HEK293 (cell line): Measurements from ENCODE around the gene KCNC4.

Experiments
- CTCF ChIA-PET: fragments of 350-600 bp; formaldehyde crosslinking; extraction: SDS; loops from one replicate; lab custom pipeline; 2021; ENCODE audit warnings: antibody characterized with exemption; lab: Yijun Ruan, JAX
- POLR2A ChIA-PET: fragments of 300-600 bp; formaldehyde crosslinking; extraction: SDS; loops from one replicate; lab custom pipeline; 2020; ENCODE audit warnings: antibody characterized with exemption, inconsistent platforms; lab: Yijun Ruan, JAX
- H3K27ac ChIP-seq: fragments of 200-500 bp; sonication (Bioruptor generic); 2 replicates; pipeline ENCODE4 v1.5.1; 2014; ENCODE audit warnings: low read depth, low read length, control low read depth, inconsistent platforms; ENCODE audit errors: extremely low read depth
- H3K36me3 ChIP-seq, 2 experiments: fragments of 200-500 bp in 1 of 2; sonication (Bioruptor generic) in 1 of 2; 1 replicate in 1 of 2; 2 replicates in 1 of 2; pipeline ENCODE4 v1.5.1; 2014 to 2017; ENCODE audit warnings: inconsistent platforms in 2 of 2, low read length in 2 of 2; ENCODE audit not compliant: control insufficient read depth in 2 of 2, insufficient read depth in 1 of 2
- H3K4me1 ChIP-seq: fragments of 200-500 bp; sonication (Bioruptor generic); 2 replicates; pipeline ENCODE4 v1.5.1; 2014; ENCODE audit warnings: mild to moderate bottlenecking, low read length, inconsistent platforms; ENCODE audit not compliant: control insufficient read depth, insufficient read depth
- H3K4me3 ChIP-seq: 2 replicates; pipeline ENCODE4 v1.5.1; 2011; ENCODE audit warnings: low read depth, mild to moderate bottlenecking, control low read depth, low read length, moderate library complexity
- H3K9me3 ChIP-seq: fragments of 200-500 bp; sonication (Bioruptor generic); 2 replicates; pipeline ENCODE4 v1.5.1; 2014; ENCODE audit warnings: low read depth, low read length, inconsistent platforms; ENCODE audit not compliant: control insufficient read depth, insufficient read depth
- BCL11B ChIP-seq: fragments of 450-650 bp; formaldehyde crosslinking; IDR thresholded peaks from 2 replicates; pipeline ENCODE4 v1.5.1; 2016; ENCODE audit warnings: low read depth, missing biosample characterization, missing genetic modification characterization
- GLIS1 ChIP-seq: fragments of 450-650 bp; formaldehyde crosslinking; IDR thresholded peaks from 2 replicates; pipeline ENCODE4 v1.5.1; 2016; ENCODE audit warnings: missing biosample characterization, missing genetic modification characterization
- KLF1 ChIP-seq: fragments of 450-650 bp; formaldehyde crosslinking; IDR thresholded peaks from 2 replicates; pipeline ENCODE4 v1.5.1; 2016; ENCODE audit warnings: missing biosample characterization, missing genetic modification characterization
- PRDM6 ChIP-seq: fragments of 450-650 bp; formaldehyde crosslinking; IDR thresholded peaks from 2 replicates; pipeline ENCODE4 v1.5.1; 2017; ENCODE audit warnings: missing biosample characterization, missing genetic modification characterization
- ZBTB1 ChIP-seq: fragments of 450-650 bp; formaldehyde crosslinking; IDR thresholded peaks from 2 replicates; pipeline ENCODE4 v1.5.1; 2016; ENCODE audit warnings: missing biosample characterization, missing genetic modification characterization
- ZBTB11 ChIP-seq: fragments of 450-650 bp; formaldehyde crosslinking; conservative IDR thresholded peaks from 2 replicates; pipeline ENCODE4 v1.5.1; 2016; ENCODE audit warnings: low read depth, missing biosample characterization, missing genetic modification characterization
- ZIC2 ChIP-seq: fragments of 450-650 bp; formaldehyde crosslinking; IDR thresholded peaks from 2 replicates; pipeline ENCODE4 v1.5.1; 2016; ENCODE audit warnings: missing biosample characterization, missing genetic modification characterization
- ZNF169 ChIP-seq: fragments of 450-650 bp; formaldehyde crosslinking; IDR thresholded peaks from 2 replicates; pipeline ENCODE4 v1.5.1; 2016; ENCODE audit warnings: missing biosample characterization, missing genetic modification characterization
- ZNF23 ChIP-seq: fragments of 450-650 bp; formaldehyde crosslinking; IDR thresholded peaks from 2 replicates; pipeline ENCODE4 v1.5.1; 2016; ENCODE audit warnings: missing biosample characterization, missing genetic modification characterization, borderline replicate concordance
- ZNF302 ChIP-seq: fragments of 450-650 bp; formaldehyde crosslinking; IDR thresholded peaks from 2 replicates; pipeline ENCODE4 v1.5.1; 2016; ENCODE audit warnings: missing biosample characterization, missing genetic modification characterization, low read depth
- ZNF311 ChIP-seq: fragments of 450-650 bp; formaldehyde crosslinking; IDR thresholded peaks from 2 replicates; pipeline ENCODE4 v1.5.1; 2017; ENCODE audit warnings: missing biosample characterization, missing genetic modification characterization, borderline replicate concordance
- ZNF324 ChIP-seq: fragments of 450-650 bp; formaldehyde crosslinking; IDR thresholded peaks from 2 replicates; pipeline ENCODE4 v1.5.1; 2016; ENCODE audit warnings: missing biosample characterization, missing genetic modification characterization
- ZNF341 ChIP-seq: fragments of 450-650 bp; formaldehyde crosslinking; IDR thresholded peaks from 2 replicates; pipeline ENCODE4; 2016; ENCODE audit warnings: low read depth, missing biosample characterization, missing genetic modification characterization
- ZNF366 ChIP-seq: fragments of 450-650 bp; formaldehyde crosslinking; conservative IDR thresholded peaks from 2 replicates; pipeline ENCODE4 v1.5.1; 2016; ENCODE audit warnings: missing biosample characterization, missing genetic modification characterization
- ZNF398 ChIP-seq: fragments of 450-650 bp; formaldehyde crosslinking; IDR thresholded peaks from 2 replicates; pipeline ENCODE4 v1.5.1; 2017; ENCODE audit warnings: missing biosample characterization, missing genetic modification characterization
- ZNF596 ChIP-seq: fragments of 450-650 bp; IDR thresholded peaks from 2 replicates; pipeline ENCODE4 v1.5.0; 2018; ENCODE audit warnings: missing biosample characterization, mild to moderate bottlenecking, missing genetic modification characterization, moderate library complexity
- ZNF629 ChIP-seq: fragments of 450-650 bp; formaldehyde crosslinking; IDR thresholded peaks from 2 replicates; pipeline ENCODE4 v1.5.1; 2017; ENCODE audit warnings: missing biosample characterization, missing genetic modification characterization
- ZNF843 ChIP-seq: fragments of 450-650 bp; formaldehyde crosslinking; IDR thresholded peaks from 2 replicates; pipeline ENCODE4 v1.5.1; 2016; ENCODE audit warnings: missing biosample characterization, missing genetic modification characterization

The KCNC4 gene

GRCh38 chr1:110214454-110215404 is 4.6 kb downstream of the KCNC4 start (continued):
- TF ChIP-seq ZBTB11 (tag by site-specific recombination) (no peak), ZNF302 (no peak), ZNF398 (tag by site-specific recombination) (peak; percentile 91), ZNF366 (tag by site-specific recombination) (0 out of 2 replicates have a peak, but pooled peaks have one; percentile 37), ZNF596 (no peak), ZNF169 (tag by site-specific recombination) (no peak), KLF1 (no peak), BCL11B (tag by site-specific recombination) (no peak), ZNF324 (no peak), ZNF629 (tag by site-specific recombination) (peak; percentile 21; the same call in 1 of the 2 replicates), PRDM6 (tag by site-specific recombination) (0 out of 2 replicates have a peak, but pooled peaks have one; percentile 35), ZBTB1 (tag by site-specific recombination) (no peak), ZNF311 (tag by site-specific recombination) (no peak), ZNF843 (peak; percentile 60; the same call in 1 of the 2 replicates), ZNF341 (tag by site-specific recombination) (peak; percentile 52; the same call in 1 of the 2 replicates)

- H3K4me3 ChIP-seq, result no peak overlapping the region
- POLR2A ChIA-PET, result interaction anchor here (0.5 to 1.7 kb wide), 3 partner anchors 9 to 137 kb away, joined by 4 to 7 read pairs (median 4); no protein-coding TSS in a partner anchor
- no peak overlapping the region for H3K27ac ChIP-seq
- peaks cover 0 to 53% of the 10 kb centered on the region in 2 experiments; a peak in 1 of 3 replicates for H3K36me3 ChIP-seq
- TF ChIP-seq ZIC2 (tag by site-specific recombination) (peak; percentile 20; the same call in 1 of the 2 replicates), GLIS1 (tag by site-specific recombination) (peak; percentile 67; the same call in 1 of the 2 replicates), ZNF23 (tag by site-specific recombination) (no peak)
- no peaks in the 10 kb centered on the region for H3K9me3 ChIP-seq
- CTCF ChIA-PET, result interaction anchor here (0.5 to 20.2 kb wide), 7 partner anchors 8 to 452 kb away, joined by 3 to 662 read pairs (median 5); no protein-coding TSS in a partner anchor
- H3K4me1 ChIP-seq, result peaks cover 7% of the 10 kb centered on the region
Observed at GRCh38 chr1:110215621-110216515, 5.8 kb downstream of the KCNC4 start.
